Osteocyte (in vitro differentiated cells): ENCODE data around the gene PANK4. TPM values are rescaled to one million over a fixed set of nuclear protein-coding genes. Genes with fewer than 3 reads are reported as not detected.

ENCODE experiments used
- DNase-seq: peaks from one replicate; pipeline ENCODE4 v3.0.0; 2021; ENCODE audit warnings: mixed read lengths; ENCODE audit not compliant: unreplicated experiment; ENCODE audit errors: extremely low spot score
- H3K27ac Mint-ChIP-seq: one replicate; pipeline ENCODE4 v1.8.0; 2021; ENCODE audit warnings: mild to moderate bottlenecking, mixed read lengths; ENCODE audit not compliant: unreplicated experiment
- H3K27me3 Mint-ChIP-seq: one replicate; pipeline ENCODE4 v1.8.0; 2021; ENCODE audit warnings: mixed read lengths; ENCODE audit not compliant: unreplicated experiment
- H3K36me3 Mint-ChIP-seq: one replicate; pipeline ENCODE4 v1.8.0; 2021; ENCODE audit warnings: mixed read lengths; ENCODE audit not compliant: unreplicated experiment
- H3K4me1 Mint-ChIP-seq: one replicate; pipeline ENCODE4 v1.8.0; 2021; ENCODE audit warnings: mixed read lengths; ENCODE audit not compliant: unreplicated experiment
- H3K4me3 Mint-ChIP-seq: one replicate; pipeline ENCODE4 v1.8.0; 2021; ENCODE audit warnings: mild to moderate bottlenecking, moderate library complexity, mixed read lengths; ENCODE audit not compliant: unreplicated experiment
- H3K9me3 Mint-ChIP-seq: one replicate; pipeline ENCODE4 v1.8.0; 2021; ENCODE audit warnings: mixed read lengths; ENCODE audit not compliant: unreplicated experiment
- total RNA-seq: library from RNA; stranded (reverse); gene quantifications from 2 replicates; pipeline ENCODE4 v1.2.1, GENCODE V29; 2021
- TF ChIP-seq, protein P1 (sequence below): fragments of 200-600 bp; sonication (generic); IDR thresholded peaks from 2 replicates; pipeline ENCODE4 v1.5.0; 2021; ENCODE audit warnings: antibody characterized with exemption, mild to moderate bottlenecking, moderate library complexity

PANK4 gene
- total RNA-seq, 1 donor from 2014 or later: 34.4 TPM

DNA sequence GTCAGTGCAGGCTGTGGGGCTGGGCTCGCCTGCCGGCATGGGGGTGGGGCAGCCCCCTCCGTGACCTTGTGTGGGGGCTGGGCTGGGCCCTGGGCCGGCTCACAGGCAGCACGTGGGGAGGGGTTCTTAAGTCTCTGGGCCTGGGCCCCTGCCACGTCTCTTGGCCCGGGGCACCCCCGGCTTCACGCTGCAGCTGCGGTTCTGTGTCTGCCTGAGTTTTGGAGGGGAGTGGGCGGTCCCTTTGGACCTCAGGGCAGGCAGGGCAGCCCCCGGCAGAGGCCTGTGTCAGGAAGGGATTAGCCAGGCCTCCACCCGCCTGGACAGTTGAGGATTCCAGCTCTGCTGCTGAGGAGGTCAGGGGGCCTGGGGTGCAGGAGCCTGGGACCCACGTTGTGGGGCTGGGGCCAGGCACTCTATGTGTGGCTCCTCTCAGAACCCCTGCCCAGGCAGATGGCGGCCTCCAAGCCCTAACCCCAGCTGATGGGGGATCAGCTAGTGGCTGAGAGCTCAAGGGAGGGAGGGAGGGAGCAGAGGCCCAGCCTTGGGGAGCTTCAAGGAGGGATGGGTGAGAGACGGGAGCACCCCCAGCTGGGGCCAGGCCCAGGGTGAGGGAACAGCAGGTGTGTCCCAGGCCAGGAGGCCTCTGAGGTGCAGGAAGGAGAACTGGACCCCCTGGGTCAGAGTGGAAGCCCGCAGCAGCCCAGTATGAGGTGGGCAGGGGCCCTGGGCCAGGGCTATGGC is 52.1 kb downstream of the PANK4 start:
- peaks cover 17% of the 10 kb centered on the region for H3K4me1 Mint-ChIP-seq
- H3K27ac Mint-ChIP-seq: no peak overlapping the region
- H3K9me3 Mint-ChIP-seq: no peaks in the 10 kb centered on the region
- TF ChIP-seq, protein P1, sequence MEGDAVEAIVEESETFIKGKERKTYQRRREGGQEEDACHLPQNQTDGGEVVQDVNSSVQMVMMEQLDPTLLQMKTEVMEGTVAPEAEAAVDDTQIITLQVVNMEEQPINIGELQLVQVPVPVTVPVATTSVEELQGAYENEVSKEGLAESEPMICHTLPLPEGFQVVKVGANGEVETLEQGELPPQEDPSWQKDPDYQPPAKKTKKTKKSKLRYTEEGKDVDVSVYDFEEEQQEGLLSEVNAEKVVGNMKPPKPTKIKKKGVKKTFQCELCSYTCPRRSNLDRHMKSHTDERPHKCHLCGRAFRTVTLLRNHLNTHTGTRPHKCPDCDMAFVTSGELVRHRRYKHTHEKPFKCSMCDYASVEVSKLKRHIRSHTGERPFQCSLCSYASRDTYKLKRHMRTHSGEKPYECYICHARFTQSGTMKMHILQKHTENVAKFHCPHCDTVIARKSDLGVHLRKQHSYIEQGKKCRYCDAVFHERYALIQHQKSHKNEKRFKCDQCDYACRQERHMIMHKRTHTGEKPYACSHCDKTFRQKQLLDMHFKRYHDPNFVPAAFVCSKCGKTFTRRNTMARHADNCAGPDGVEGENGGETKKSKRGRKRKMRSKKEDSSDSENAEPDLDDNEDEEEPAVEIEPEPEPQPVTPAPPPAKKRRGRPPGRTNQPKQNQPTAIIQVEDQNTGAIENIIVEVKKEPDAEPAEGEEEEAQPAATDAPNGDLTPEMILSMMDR: no peak
- H3K4me3 Mint-ChIP-seq: no peak overlapping the region
- DNase-seq: no peak
- no peaks in the 10 kb centered on the region for H3K36me3 Mint-ChIP-seq
- no peaks in the 10 kb centered on the region for H3K27me3 Mint-ChIP-seq

DNA sequence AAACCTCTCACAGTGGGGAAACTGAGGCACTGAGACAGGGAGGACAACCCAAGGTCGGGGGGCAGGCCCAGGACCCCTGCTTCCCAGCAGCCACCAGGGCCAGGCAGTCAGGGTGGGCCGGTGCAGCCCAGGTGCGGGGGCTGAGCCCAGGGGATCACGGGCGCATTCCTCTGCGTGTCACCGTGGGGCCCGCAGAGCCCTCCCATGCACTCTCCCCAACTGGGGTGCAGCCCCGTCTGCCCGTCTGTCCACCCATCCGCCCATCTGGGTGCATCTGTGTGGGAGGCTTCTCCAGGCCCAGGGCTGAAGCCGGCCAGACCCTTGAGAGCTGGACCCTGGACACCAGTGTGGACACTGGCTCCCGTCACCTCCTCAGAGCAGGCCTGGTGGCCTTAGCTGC is 53.2 kb downstream of the PANK4 start:
- DNase-seq: no peak
- Mint-ChIP-seq H3K4me3 (no peak overlapping the region), H3K4me1 (peaks cover 22% of the 10 kb centered on the region), H3K27me3 (no peaks in the 10 kb centered on the region), H3K9me3 (no peaks in the 10 kb centered on the region), H3K36me3 (no peaks in the 10 kb centered on the region), H3K27ac (no peak overlapping the region)
- TF ChIP-seq, protein P1: no peak

DNA sequence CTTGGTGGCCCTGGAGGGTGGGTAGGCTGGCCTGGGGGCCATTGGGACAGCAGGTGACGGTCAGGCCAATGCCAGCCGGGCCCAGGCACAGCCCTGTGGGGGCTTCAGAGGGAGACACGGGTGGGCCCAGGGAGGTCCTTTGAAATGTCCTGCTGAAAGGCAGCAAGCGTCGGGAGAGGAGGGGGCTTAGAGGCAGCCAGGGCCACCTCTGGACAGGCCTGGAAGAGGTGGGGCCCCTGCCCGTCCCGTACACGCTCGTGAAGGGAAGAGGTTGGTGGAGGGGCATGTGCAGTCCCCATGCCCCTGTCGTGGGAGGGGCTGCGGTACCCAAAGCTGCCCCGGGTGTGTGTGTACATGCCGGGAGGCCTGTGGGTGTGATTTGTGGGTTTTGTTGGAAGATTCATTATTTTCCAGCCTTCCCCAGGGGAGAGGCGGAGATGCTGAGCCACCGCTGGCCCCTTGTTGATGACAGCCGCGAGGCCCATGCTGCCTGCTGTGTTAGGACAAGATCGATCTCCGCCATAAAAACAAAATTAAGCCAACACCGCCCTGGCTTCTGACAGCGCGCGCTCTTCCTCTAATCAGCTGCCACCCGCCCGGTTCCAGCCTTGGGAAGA is 53.7 kb downstream of the PANK4 start:
- Mint-ChIP-seq H3K9me3 (no peaks in the 10 kb centered on the region), H3K27me3 (no peaks in the 10 kb centered on the region), H3K36me3 (no peaks in the 10 kb centered on the region), H3K27ac (no peak overlapping the region), H3K4me1 (peaks cover 24% of the 10 kb centered on the region), H3K4me3 (no peak overlapping the region)
- TF ChIP-seq, protein P1: no peak
- no peak for DNase-seq

DNA sequence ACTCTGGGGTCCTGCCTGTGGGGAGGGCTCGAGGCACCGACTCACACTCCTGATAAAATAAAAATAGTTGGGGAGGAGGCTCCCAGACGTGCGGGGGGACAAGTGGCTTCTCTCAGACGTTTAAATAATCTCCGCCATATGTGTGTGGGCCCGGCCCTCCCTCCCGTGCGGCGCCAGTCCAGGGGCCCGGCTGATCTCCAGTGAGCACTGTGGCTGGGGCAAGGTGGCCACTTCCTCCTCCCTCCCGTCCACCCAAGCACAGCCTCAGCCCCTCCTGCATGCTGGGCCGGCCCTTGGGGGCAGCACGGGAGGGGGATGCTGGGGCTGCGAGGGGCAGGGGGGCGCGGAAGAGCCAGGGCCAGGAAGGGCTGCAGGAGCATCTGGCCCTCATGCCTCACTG is 54.3 kb downstream of the PANK4 start:
- H3K4me1 Mint-ChIP-seq: peaks cover 24% of the 10 kb centered on the region
- no peak overlapping the region for H3K27ac Mint-ChIP-seq
- no peaks in the 10 kb centered on the region for H3K27me3 Mint-ChIP-seq
- H3K36me3 Mint-ChIP-seq: no peaks in the 10 kb centered on the region
- no peak overlapping the region for H3K4me3 Mint-ChIP-seq
- TF ChIP-seq, protein P1: no peak
- no peak for DNase-seq
- no peaks in the 10 kb centered on the region for H3K9me3 Mint-ChIP-seq

DNA sequence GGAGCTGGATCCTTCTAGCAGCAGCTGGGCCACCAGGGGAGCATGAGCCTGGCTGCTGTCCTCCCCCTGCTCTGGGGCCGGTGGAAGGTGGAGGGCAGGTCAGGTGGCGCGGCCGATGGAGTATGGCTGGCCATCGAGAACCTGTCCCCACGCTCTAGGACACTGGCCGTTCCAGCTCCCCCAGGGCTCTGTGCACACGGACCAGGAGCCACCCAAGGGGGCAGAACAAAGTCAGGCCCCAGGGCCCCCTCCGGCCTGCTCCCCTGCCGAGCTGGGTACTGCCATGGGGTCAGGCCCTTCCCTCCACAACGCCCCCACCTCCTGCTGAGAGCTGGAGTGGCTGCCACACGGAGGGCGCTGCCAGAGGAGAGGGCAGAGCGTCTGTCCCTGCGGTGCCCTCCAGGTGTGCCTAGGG is 54.8 kb downstream of the PANK4 start:
- Mint-ChIP-seq H3K9me3 (no peaks in the 10 kb centered on the region), H3K4me3 (no peak overlapping the region), H3K27ac (no peak overlapping the region), H3K27me3 (no peaks in the 10 kb centered on the region), H3K4me1 (peaks cover 28% of the 10 kb centered on the region), H3K36me3 (no peaks in the 10 kb centered on the region)
- no peak for DNase-seq
- TF ChIP-seq, protein P1: no peak
